Retinal pigment epithelial cell (primary cell): ENCODE results near the gene SLC25A24.

ENCODE experiments used
- DNase-seq: peaks from one replicate; pipeline ENCODE4 v3.0.0-alpha.2; 2010; ENCODE audit warnings: low read depth
- H3K4me3 ChIP-seq: 2 replicates; pipeline ENCODE4 v1.5.1; 2011; ENCODE audit warnings: mild to moderate bottlenecking, low read length, control low read depth, moderate library complexity
- CTCF ChIP-seq: conservative IDR thresholded peaks from 2 replicates; pipeline ENCODE4 v1.5.1; 2011; ENCODE audit warnings: low read depth, low read length, control low read depth, inconsistent platforms

The SLC25A24 gene

GRCh38 chr1:108120163-108120562 lies 80.0 kb downstream of the SLC25A24 start:
- no peak for TF ChIP-seq CTCF

GRCh38 chr1:108119500-108119899 lies 80.6 kb downstream of the SLC25A24 start:
- H3K4me3 ChIP-seq, result no peak overlapping the region
- no peak for TF ChIP-seq CTCF

More at GRCh38 chr1:108120163-108120562, 80.0 kb downstream of the SLC25A24 start:
- H3K4me3 ChIP-seq, result no peak overlapping the region
- no peak for DNase-seq

GRCh38 chr1:108117945-108118902 lies 81.9 kb downstream of the SLC25A24 start:
- DNase-seq, result peak; percentile 64
- TF ChIP-seq CTCF, result no peak
- H3K4me3 ChIP-seq, result no peak overlapping the region

More at GRCh38 chr1:108119500-108119899, 80.6 kb downstream of the SLC25A24 start:
- DNase-seq, result no peak

- H3K4me3 ChIP-seq, result no peak overlapping the region
- DNase-seq, result no peak
- TF ChIP-seq CTCF, result no peak
Measured at GRCh38 chr1:108117237-108117636, 82.9 kb downstream of the SLC25A24 start.

GRCh38 chr1:108114033-108114599 lies 86.0 kb downstream of the SLC25A24 start:
- no peak overlapping the region for H3K4me3 ChIP-seq
- no peak for TF ChIP-seq CTCF
- no peak for DNase-seq

- no peak overlapping the region for H3K4me3 ChIP-seq
- TF ChIP-seq CTCF, result no peak
- no peak for DNase-seq
Measured at GRCh38 chr1:108113496-108113895, 86.6 kb downstream of the SLC25A24 start.
